GM23338 (cell line): ENCODE measurements around the gene NPC1L1. TPM values are rescaled to one million over a fixed set of nuclear protein-coding genes. Genes with fewer than 3 reads are reported as not detected.

Experiments
- ATAC-seq: fragments of 200-7000 bp; cut with Tn5 transposase; 3 replicates; pipeline ENCODE4 v1.9.1; 2020
- DNase-seq: peaks from one replicate; pipeline ENCODE4 v3.0.0-alpha.2; 2015; ENCODE audit warnings: low spot score
- H2AFZ ChIP-seq: fragments of 200-600 bp; sonication (generic); 2 replicates; pipeline ENCODE4 v1.8.0; 2016; ENCODE audit warnings: antibody characterized with exemption, mild to moderate bottlenecking, moderate library complexity
- H3F3A ChIP-seq: fragments of 200-600 bp; sonication (generic); replicated peaks from 2 replicates; pipeline ENCODE4 v1.8.0; 2017; ENCODE audit warnings: antibody characterized with exemption, mixed run types, low read depth
- H3K27ac ChIP-seq: fragments of 200-600 bp; sonication (generic); 2 replicates; pipeline ENCODE4 v1.6.1; 2016; ENCODE audit warnings: low read depth
- H3K27me3 ChIP-seq: fragments of 200-600 bp; sonication (generic); 2 replicates; pipeline ENCODE4 v1.8.0; 2016; ENCODE audit warnings: mild to moderate bottlenecking, mixed run types, moderate library complexity; ENCODE audit not compliant: insufficient read depth
- H3K36me3 ChIP-seq: fragments of 200-600 bp; sonication (generic); 2 replicates; pipeline ENCODE4 v1.8.0; 2016; ENCODE audit warnings: mild to moderate bottlenecking; ENCODE audit not compliant: insufficient read depth
- H3K4me1 ChIP-seq: fragments of 200-600 bp; sonication (generic); 2 replicates; pipeline ENCODE4 v1.8.0; 2016; ENCODE audit warnings: mild to moderate bottlenecking, moderate library complexity; ENCODE audit not compliant: insufficient read depth
- H3K4me2 ChIP-seq: fragments of 200-600 bp; sonication (generic); 2 replicates; pipeline ENCODE4 v1.7.1; 2017; ENCODE audit warnings: mixed run types
- H3K4me3 ChIP-seq: fragments of 200-600 bp; sonication (generic); 2 replicates; pipeline ENCODE4 v1.6.1; 2016; ENCODE audit warnings: mixed run types
- H3K79me2 ChIP-seq: fragments of 200-600 bp; sonication (generic); replicated peaks from 2 replicates; pipeline ENCODE4 v1.8.0; 2017; ENCODE audit warnings: mild to moderate bottlenecking; ENCODE audit not compliant: insufficient read depth
- H3K9me2 ChIP-seq: fragments of 200-600 bp; sonication (generic); 2 replicates; pipeline ENCODE4 v1.8.0; 2017; ENCODE audit not compliant: insufficient read depth
- H4K20me1 ChIP-seq: fragments of 200-600 bp; sonication (generic); replicated peaks from 2 replicates; pipeline ENCODE4 v1.8.0; 2017; ENCODE audit warnings: mild to moderate bottlenecking; ENCODE audit not compliant: insufficient read depth
- H3K27ac Mint-ChIP-seq: 2 replicates; pipeline ENCODE4 v1.8.0; 2020; ENCODE audit warnings: inconsistent platforms, mild to moderate bottlenecking, moderate library complexity, mixed read lengths
- H3K27me3 Mint-ChIP-seq: 3 replicates; pipeline ENCODE4 v1.8.0; 2022; ENCODE audit warnings: low read depth, mild to moderate bottlenecking, moderate library complexity, mixed read lengths, inconsistent platforms; ENCODE audit not compliant: insufficient read depth, poor library complexity
- H3K36me3 Mint-ChIP-seq: 3 replicates; pipeline ENCODE4 v1.8.0; 2021; ENCODE audit warnings: low read depth, mild to moderate bottlenecking, inconsistent platforms, moderate library complexity, mixed read lengths
- H3K4me1 Mint-ChIP-seq: 3 replicates; pipeline ENCODE4 v1.8.0; 2020; ENCODE audit warnings: mild to moderate bottlenecking, inconsistent platforms, mixed read lengths
- H3K4me3 Mint-ChIP-seq: 3 replicates; pipeline ENCODE4 v1.8.0; 2021; ENCODE audit warnings: moderate library complexity, mild to moderate bottlenecking, inconsistent platforms, mixed read lengths
- H3K9me3 Mint-ChIP-seq: 3 replicates; pipeline ENCODE4 v1.8.0; 2020; ENCODE audit warnings: moderate library complexity, mild to moderate bottlenecking, inconsistent platforms, mixed read lengths
- CTCF ChIP-seq, 2 experiments: fragments of 200-600 bp in 1 of 2; sonication (generic) in 1 of 2; conservative IDR thresholded peaks; 2 replicates each; pipeline versions ENCODE4 v1.5.1 to v1.6.1; 2016 to 2017; ENCODE audit warnings: antibody characterized with exemption in 2 of 2, low read depth in 2 of 2, mild to moderate bottlenecking in 2 of 2, moderate library complexity in 1 of 2
- ETS1 ChIP-seq: IDR thresholded peaks from 2 replicates; pipeline ENCODE4 v1.6.1; 2016; ENCODE audit warnings: antibody characterized with exemption
- EZH2 ChIP-seq: fragments of 200-600 bp; sonication (generic); IDR thresholded peaks from one replicate; pipeline ENCODE4 v1.8.0; 2017; ENCODE audit warnings: antibody characterized with exemption, mild to moderate bottlenecking, low read depth; ENCODE audit not compliant: unreplicated experiment
- EZH2phosphoT487 ChIP-seq: fragments of 200-600 bp; sonication (generic); IDR thresholded peaks from one replicate; pipeline ENCODE4 v1.8.1; 2018; ENCODE audit warnings: antibody characterized with exemption; ENCODE audit not compliant: unreplicated experiment
- JUNB ChIP-seq: IDR thresholded peaks from one replicate; pipeline ENCODE4 v1.6.1; 2016; ENCODE audit warnings: antibody characterized with exemption; ENCODE audit not compliant: unreplicated experiment
- NANOG ChIP-seq: IDR thresholded peaks from 2 replicates; pipeline ENCODE4 v1.6.1; 2016; ENCODE audit warnings: antibody characterized with exemption, borderline replicate concordance
- STAT1 ChIP-seq: IDR thresholded peaks from one replicate; pipeline ENCODE4 v1.6.1; 2016; ENCODE audit warnings: antibody characterized with exemption; ENCODE audit not compliant: unreplicated experiment
- ZNF114 ChIP-seq: fragments of 250-450 bp; sonication (Bioruptor Pico); IDR thresholded peaks from 2 replicates; pipeline ENCODE4 v1.5.0; 2020; ENCODE audit warnings: mild to moderate bottlenecking, moderate library complexity
- polyA plus RNA-seq: library from polyadenylated mRNA; unstranded; fragments of >200 nt; fragmentation: Nextera tagmentation; extraction: Ambion mirVana; gene quantifications from 2 replicates; pipeline ENCODE4 v1.2.1, GENCODE V29; 2016
- total RNA-seq: library from RNA; depleted of rRNA; stranded (reverse); fragments of >200 nt; shearing (Covaris generic); gene quantifications from 2 replicates; pipeline ENCODE4 v1.2.3, GENCODE V29; 2014
- TF ChIP-seq, protein P1 (sequence below): fragments of 250-450 bp; sonication (Bioruptor Pico); IDR thresholded peaks from 2 replicates; pipeline ENCODE4 v1.5.0; 2020; ENCODE audit warnings: mild to moderate bottlenecking, moderate library complexity

NPC1L1 gene
- total and polyA plus RNA-seq, 2 experiments from 2014 or later, result 0.03 TPM; not detected in 1

- no peaks in the 10 kb centered on the region for H3K27me3 ChIP-seq
- no peaks in the 10 kb centered on the region for H3K79me2 ChIP-seq
- Mint-ChIP-seq H3K27ac (no peak overlapping the region), H3K4me3 (no peak overlapping the region), H3K36me3 (no peaks in the 10 kb centered on the region; the same call in 2 of the 3 replicates), H3K4me1 (no peaks in the 10 kb centered on the region; the same call in 2 of the 3 replicates), H3K27me3 (peaks cover 15% of the 10 kb centered on the region), H3K9me3 (no peaks in the 10 kb centered on the region)
- no peaks in the 10 kb centered on the region for H4K20me1 ChIP-seq
- no peak overlapping the region for H2AFZ ChIP-seq
- H3K4me3 ChIP-seq, result no peak overlapping the region
- no peaks in the 10 kb centered on the region for H3K36me3 ChIP-seq
- no peak overlapping the region for H3K27ac ChIP-seq
- DNase-seq (no peak), ATAC-seq (no peak)
- TF ChIP-seq ZNF114 (CRISPR knock-in tag) (no peak), CTCF (conservative IDR thresholded peaks at IDR 0.05; ENCODE audit: low read depth in 2 of 2) (no peak), EZH2phosphoT487 (no peak), NANOG (no peak), ETS1 (no peak), STAT1 (no peak)
- no peaks in the 10 kb centered on the region for H3F3A ChIP-seq
- no peak overlapping the region for H3K4me2 ChIP-seq
- no peaks in the 10 kb centered on the region for H3K9me2 ChIP-seq
- H3K4me1 ChIP-seq, result no peaks in the 10 kb centered on the region
Measured at GRCh38 chr7:44536090-44536489, 5.0 kb downstream of the NPC1L1 start.

- Histone ChIP-seq H3K4me3 (no peak overlapping the region), H3K9me2 (no peaks in the 10 kb centered on the region), H3K36me3 (no peaks in the 10 kb centered on the region), H3K27me3 (no peaks in the 10 kb centered on the region), H2AFZ (no peak overlapping the region), H3K4me2 (no peak overlapping the region), H3K79me2 (no peaks in the 10 kb centered on the region), H3K27ac (no peak overlapping the region), H3K4me1 (no peaks in the 10 kb centered on the region), H3F3A (no peaks in the 10 kb centered on the region), H4K20me1 (no peaks in the 10 kb centered on the region)
- Mint-ChIP-seq H3K27me3 (peaks cover 15% of the 10 kb centered on the region), H3K9me3 (no peaks in the 10 kb centered on the region), H3K36me3 (no peaks in the 10 kb centered on the region; the same call in 2 of the 3 replicates), H3K4me1 (no peaks in the 10 kb centered on the region; the same call in 2 of the 3 replicates), H3K27ac (no peak overlapping the region), H3K4me3 (no peak overlapping the region)
- DNase-seq, result no peak
- no peak for ATAC-seq
- TF ChIP-seq ETS1 (no peak), ZNF114 (CRISPR knock-in tag) (no peak), JUNB (no peak), EZH2 (no peak), EZH2phosphoT487 (no peak)
- TF ChIP-seq, protein P1, sequence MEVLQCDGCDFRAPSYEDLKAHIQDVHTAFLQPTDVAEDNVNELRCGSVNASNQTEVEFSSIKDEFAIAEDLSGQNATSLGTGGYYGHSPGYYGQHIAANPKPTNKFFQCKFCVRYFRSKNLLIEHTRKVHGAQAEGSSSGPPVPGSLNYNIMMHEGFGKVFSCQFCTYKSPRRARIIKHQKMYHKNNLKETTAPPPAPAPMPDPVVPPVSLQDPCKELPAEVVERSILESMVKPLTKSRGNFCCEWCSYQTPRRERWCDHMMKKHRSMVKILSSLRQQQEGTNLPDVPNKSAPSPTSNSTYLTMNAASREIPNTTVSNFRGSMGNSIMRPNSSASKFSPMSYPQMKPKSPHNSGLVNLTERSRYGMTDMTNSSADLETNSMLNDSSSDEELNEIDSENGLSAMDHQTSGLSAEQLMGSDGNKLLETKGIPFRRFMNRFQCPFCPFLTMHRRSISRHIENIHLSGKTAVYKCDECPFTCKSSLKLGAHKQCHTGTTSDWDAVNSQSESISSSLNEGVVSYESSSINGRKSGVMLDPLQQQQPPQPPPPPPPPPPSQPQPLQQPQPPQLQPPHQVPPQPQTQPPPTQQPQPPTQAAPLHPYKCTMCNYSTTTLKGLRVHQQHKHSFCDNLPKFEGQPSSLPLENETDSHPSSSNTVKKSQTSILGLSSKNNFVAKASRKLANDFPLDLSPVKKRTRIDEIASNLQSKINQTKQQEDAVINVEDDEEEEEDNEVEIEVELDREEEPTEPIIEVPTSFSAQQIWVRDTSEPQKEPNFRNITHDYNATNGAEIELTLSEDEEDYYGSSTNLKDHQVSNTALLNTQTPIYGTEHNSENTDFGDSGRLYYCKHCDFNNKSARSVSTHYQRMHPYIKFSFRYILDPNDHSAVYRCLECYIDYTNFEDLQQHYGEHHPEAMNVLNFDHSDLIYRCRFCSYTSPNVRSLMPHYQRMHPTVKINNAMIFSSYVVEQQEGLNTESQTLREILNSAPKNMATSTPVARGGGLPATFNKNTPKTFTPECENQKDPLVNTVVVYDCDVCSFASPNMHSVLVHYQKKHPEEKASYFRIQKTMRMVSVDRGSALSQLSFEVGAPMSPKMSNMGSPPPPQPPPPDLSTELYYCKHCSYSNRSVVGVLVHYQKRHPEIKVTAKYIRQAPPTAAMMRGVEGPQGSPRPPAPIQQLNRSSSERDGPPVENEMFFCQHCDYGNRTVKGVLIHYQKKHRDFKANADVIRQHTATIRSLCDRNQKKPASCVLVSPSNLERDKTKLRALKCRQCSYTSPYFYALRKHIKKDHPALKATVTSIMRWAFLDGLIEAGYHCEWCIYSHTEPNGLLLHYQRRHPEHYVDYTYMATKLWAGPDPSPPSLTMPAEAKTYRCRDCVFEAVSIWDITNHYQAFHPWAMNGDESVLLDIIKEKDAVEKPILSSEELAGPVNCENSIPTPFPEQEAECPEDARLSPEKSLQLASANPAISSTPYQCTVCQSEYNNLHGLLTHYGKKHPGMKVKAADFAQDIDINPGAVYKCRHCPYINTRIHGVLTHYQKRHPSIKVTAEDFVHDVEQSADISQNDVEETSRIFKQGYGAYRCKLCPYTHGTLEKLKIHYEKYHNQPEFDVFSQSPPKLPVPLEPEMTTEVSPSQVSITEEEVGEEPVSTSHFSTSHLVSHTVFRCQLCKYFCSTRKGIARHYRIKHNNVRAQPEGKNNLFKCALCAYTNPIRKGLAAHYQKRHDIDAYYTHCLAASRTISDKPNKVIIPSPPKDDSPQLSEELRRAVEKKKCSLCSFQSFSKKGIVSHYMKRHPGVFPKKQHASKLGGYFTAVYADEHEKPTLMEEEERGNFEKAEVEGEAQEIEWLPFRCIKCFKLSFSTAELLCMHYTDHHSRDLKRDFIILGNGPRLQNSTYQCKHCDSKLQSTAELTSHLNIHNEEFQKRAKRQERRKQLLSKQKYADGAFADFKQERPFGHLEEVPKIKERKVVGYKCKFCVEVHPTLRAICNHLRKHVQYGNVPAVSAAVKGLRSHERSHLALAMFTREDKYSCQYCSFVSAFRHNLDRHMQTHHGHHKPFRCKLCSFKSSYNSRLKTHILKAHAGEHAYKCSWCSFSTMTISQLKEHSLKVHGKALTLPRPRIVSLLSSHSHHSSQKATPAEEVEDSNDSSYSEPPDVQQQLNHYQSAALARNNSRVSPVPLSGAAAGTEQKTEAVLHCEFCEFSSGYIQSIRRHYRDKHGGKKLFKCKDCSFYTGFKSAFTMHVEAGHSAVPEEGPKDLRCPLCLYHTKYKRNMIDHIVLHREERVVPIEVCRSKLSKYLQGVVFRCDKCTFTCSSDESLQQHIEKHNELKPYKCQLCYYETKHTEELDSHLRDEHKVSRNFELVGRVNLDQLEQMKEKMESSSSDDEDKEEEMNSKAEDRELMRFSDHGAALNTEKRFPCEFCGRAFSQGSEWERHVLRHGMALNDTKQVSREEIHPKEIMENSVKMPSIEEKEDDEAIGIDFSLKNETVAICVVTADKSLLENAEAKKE (CRISPR knock-in tag), result no peak
Measured at GRCh38 chr7:44535348-44536064, 5.6 kb downstream of the NPC1L1 start.
